SK-N-SH (cell line): Measurements from ENCODE around the gene BIN2. TPM values are rescaled to one million over a fixed set of nuclear protein-coding genes. Genes with fewer than 3 reads are reported as not detected.
"Not testable (repeated sequence)": the region's sequence is repeated elsewhere in the genome, so short reads cannot be mapped to it uniquely, and the experiment has no call there.

Source experiments
- CTCF ChIA-PET: fragments of 300-600, 350-600 bp; formaldehyde crosslinking; extraction: SDS; loops from one replicate; lab custom pipeline; 2021; lab: Yijun Ruan, JAX
- POLR2A ChIA-PET: fragments of 350-600 bp; sonication (Branson Sonifier 250); formaldehyde crosslinking; extraction: SDS; loops from one replicate; lab custom pipeline; 2020; ENCODE audit warnings: antibody characterized with exemption, inconsistent platforms; lab: Yijun Ruan, JAX
- DNase-seq: peaks from one replicate; pipeline ENCODE4 v3.0.0; 2012
- H2AFZ ChIP-seq: fragments of 200-600 bp; sonication (generic); 2 replicates; pipeline ENCODE4 v1.8.1; 2016; ENCODE audit warnings: antibody characterized with exemption, mild to moderate bottlenecking, low read depth
- H3F3A ChIP-seq: fragments of 200-600 bp; sonication (generic); replicated peaks from 2 replicates; pipeline ENCODE3; 2016; ENCODE audit warnings: antibody characterized with exemption, mild to moderate bottlenecking; ENCODE audit not compliant: insufficient read depth
- H3K27ac ChIP-seq, 2 experiments: fragments of 200-500 bp in 1 of 2; fragments of 200-600 bp in 1 of 2; sonication (Bioruptor generic) in 1 of 2; sonication (generic), shearing (Covaris generic) in 1 of 2; 2 replicates each; pipeline versions ENCODE4 v1.5.1 to v1.6.1; 2014 to 2016; ENCODE audit warnings: low read depth in 2 of 2, inconsistent platforms in 1 of 2, low read length in 1 of 2, mild to moderate bottlenecking in 1 of 2, mixed read lengths in 1 of 2
- H3K27me3 ChIP-seq: fragments of 200-600 bp; sonication (generic), shearing (Covaris generic); 2 replicates; pipeline ENCODE4 v1.6.1; 2016; ENCODE audit warnings: mixed run types; ENCODE audit not compliant: insufficient read depth
- H3K36me3 ChIP-seq, 2 experiments: fragments of 200-500 bp in 1 of 2; fragments of 200-600 bp in 1 of 2; sonication (Bioruptor generic) in 1 of 2; sonication (generic) in 1 of 2; replicated peaks in 1 of 2; 2 replicates each; pipeline versions ENCODE3 to v1.5.1; 2014 to 2016; ENCODE audit warnings: low read length in 1 of 2, mild to moderate bottlenecking in 1 of 2; ENCODE audit not compliant: insufficient read depth in 2 of 2, control insufficient read depth in 1 of 2
- H3K4me1 ChIP-seq, 2 experiments: fragments of 200-500 bp in 1 of 2; fragments of 200-600 bp in 1 of 2; sonication (Bioruptor generic) in 1 of 2; sonication (generic), shearing (Covaris generic) in 1 of 2; 2 replicates each; pipeline versions ENCODE4 v1.5.1 to v1.6.1; 2014 to 2016; ENCODE audit warnings: low read depth in 1 of 2, low read length in 1 of 2, mixed run types in 1 of 2; ENCODE audit not compliant: insufficient read depth in 2 of 2, control insufficient read depth in 1 of 2
- H3K4me2 ChIP-seq: fragments of 200-600 bp; sonication (generic), shearing (Covaris generic); 2 replicates; pipeline ENCODE4 v1.6.1; 2017; ENCODE audit warnings: mixed run types
- H3K4me3 ChIP-seq, 2 experiments: fragments of 200-500 bp in 1 of 2; fragments of 200-600 bp in 1 of 2; sonication (Bioruptor generic) in 1 of 2; sonication (generic), shearing (Covaris generic) in 1 of 2; 2 replicates each; pipeline versions ENCODE4 v1.5.1 to v1.8.1; 2014 to 2016; ENCODE audit warnings: low read depth in 2 of 2, inconsistent platforms in 1 of 2, low read length in 1 of 2, mild to moderate bottlenecking in 1 of 2, mixed read lengths in 1 of 2, moderate library complexity in 1 of 2
- H3K79me2 ChIP-seq: fragments of 200-600 bp; sonication (generic); 2 replicates; pipeline ENCODE4 v1.8.1; 2017; ENCODE audit warnings: mild to moderate bottlenecking; ENCODE audit not compliant: insufficient read depth
- H3K9ac ChIP-seq: fragments of 200-600 bp; sonication (generic); 2 replicates; pipeline ENCODE4 v1.6.1; 2017; ENCODE audit warnings: mixed run types
- H3K9me2 ChIP-seq: fragments of 200-600 bp; sonication (generic); 2 replicates; pipeline ENCODE4 v1.6.1; 2017; ENCODE audit warnings: mixed run types
- H3K9me3 ChIP-seq: fragments of 200-600 bp; sonication (generic); 2 replicates; pipeline ENCODE4 v1.6.1; 2017; ENCODE audit warnings: mixed run types, mild to moderate bottlenecking, moderate library complexity
- H4K20me1 ChIP-seq: fragments of 200-600 bp; sonication (generic); 2 replicates; pipeline ENCODE4 v1.6.1; 2017; ENCODE audit warnings: mild to moderate bottlenecking, mixed run types; ENCODE audit not compliant: insufficient read depth
- CTCF ChIP-seq: fragments of 200-600 bp; sonication (generic); IDR thresholded peaks from 2 replicates; pipeline ENCODE4 v1.6.1; 2017; ENCODE audit warnings: antibody characterized with exemption, mild to moderate bottlenecking, moderate library complexity
- EP300 ChIP-seq, 2 experiments: IDR thresholded peaks; 2 replicates each; pipeline versions ENCODE4 v1.4.0 to v1.6.1; 2012; ENCODE audit warnings: borderline replicate concordance in 1 of 2, low read depth in 1 of 2, low read length in 1 of 2
- FOSL2 ChIP-seq: IDR thresholded peaks from 2 replicates; pipeline ENCODE4 v1.4.0; 2012; ENCODE audit warnings: low read depth, mild to moderate bottlenecking, moderate library complexity, borderline replicate concordance
- JUND ChIP-seq: IDR thresholded peaks from 2 replicates; pipeline ENCODE4 v1.4.0; 2012
- MAX ChIP-seq: IDR thresholded peaks from 2 replicates; pipeline ENCODE4 v1.4.0; 2012; ENCODE audit warnings: low read depth
- MEF2A ChIP-seq: IDR thresholded peaks from 2 replicates; pipeline ENCODE4 v1.4.0; 2012; ENCODE audit warnings: low read depth, borderline replicate concordance
- MXI1 ChIP-seq: IDR thresholded peaks from 2 replicates; pipeline ENCODE4 v1.6.1; 2012; ENCODE audit warnings: mild to moderate bottlenecking, low read depth, low read length, improper control_type of control experiment
- NFIC ChIP-seq: IDR thresholded peaks from 2 replicates; pipeline ENCODE4 v1.4.0; 2012; ENCODE audit warnings: borderline replicate concordance
- POLR2AphosphoS5 ChIP-seq: IDR thresholded peaks from 2 replicates; pipeline ENCODE4 v1.6.1; 2012; ENCODE audit warnings: low read depth, low read length
- RCOR1 ChIP-seq: fragments of 150-350 bp; IDR thresholded peaks from 2 replicates; pipeline ENCODE4 v1.6.1; 2017; ENCODE audit warnings: antibody characterized with exemption, low read length
- RFX5 ChIP-seq: IDR thresholded peaks from 2 replicates; pipeline ENCODE4 v1.6.1; 2012; ENCODE audit warnings: mild to moderate bottlenecking, improper control_type of control experiment, low read length
- SIN3A ChIP-seq: IDR thresholded peaks from 2 replicates; pipeline ENCODE4 v1.6.1; 2012; ENCODE audit warnings: low read depth, mild to moderate bottlenecking, low read length, moderate library complexity, borderline replicate concordance
- SMC3 ChIP-seq: IDR thresholded peaks from 2 replicates; pipeline ENCODE4 v1.6.1; 2012; ENCODE audit warnings: low read depth, low read length, improper control_type of control experiment
- TAF1 ChIP-seq: IDR thresholded peaks from 2 replicates; pipeline ENCODE4 v1.6.1; 2012; ENCODE audit warnings: low read depth, mild to moderate bottlenecking, low read length, moderate library complexity, borderline replicate concordance
- ZBTB33 ChIP-seq: IDR thresholded peaks from 2 replicates; pipeline ENCODE4 v1.4.0; 2012; ENCODE audit warnings: low read depth, borderline replicate concordance
- WGBS: methylation state at CpG from one replicate; pipeline ENCODE4 v1.1.6; 2017; ENCODE audit warnings: low lambda C conversion rate; 5-methylcytosine and 5-hydroxymethylcytosine counted together
- polyA plus RNA-seq, 3 experiments: library from polyadenylated mRNA; depleted of rRNA; stranded (reverse); fragments of >200 nt; gene quantifications; 2 replicates each; pipeline ENCODE4 v1.2.3, GENCODE V29; 2012

Gene BIN2
- polyA plus RNA-seq, 1 of the 3 experiments (the other 2 are of a cell fraction), result not detected

- 76% methylated on average over 3 of the region's 3 CpGs for WGBS
Observed at GRCh38 chr12:51318846-51319599, 5.0 kb downstream of the BIN2 start.

GRCh38 chr12:51318057-51318806, 5.7 kb downstream of the BIN2 start:
- H3K9me2 ChIP-seq, H3K9ac ChIP-seq, H3K4me2 ChIP-seq, H3K4me1 ChIP-seq, H4K20me1 ChIP-seq, H3K9me3 ChIP-seq, H3K4me3 ChIP-seq, DNase-seq, H3F3A ChIP-seq, H3K79me2 ChIP-seq, H3K36me3 ChIP-seq, H2AFZ ChIP-seq, H3K27me3 ChIP-seq, H3K27ac ChIP-seq: not testable (repeated sequence)
- POLR2A ChIA-PET, result interaction anchor here (0.6 kb wide), 1 partner anchor 15 kb away, joined by 4 read pairs; no protein-coding TSS in a partner anchor
- 91% methylated on average over 8 of the region's 8 CpGs for WGBS
- CTCF ChIA-PET, result interaction anchor here (0.8 kb wide), 1 partner anchor 100 kb away, joined by 3 read pairs; the partner anchor contains the start of gene POU6F1

More at GRCh38 chr12:51318846-51319599, 5.0 kb downstream of the BIN2 start:
- Histone ChIP-seq H3K9me2 (no peaks in the 10 kb centered on the region), H3K9ac (no peak overlapping the region), H2AFZ (no peak overlapping the region), H3K36me3 (no peaks in the 10 kb centered on the region), H3K79me2 (no peaks in the 10 kb centered on the region), H3F3A (no peaks in the 10 kb centered on the region), H3K9me3 (no peaks in the 10 kb centered on the region), H3K27ac (no peak overlapping the region), H3K4me3 (no peak overlapping the region), H3K27me3 (no peaks in the 10 kb centered on the region), H3K4me1 (peaks cover 0 to 2% of the 10 kb centered on the region in 2 experiments; a peak in 1 of 4 replicates), H4K20me1 (no peaks in the 10 kb centered on the region), H3K4me2 (no peak overlapping the region)
- DNase-seq, result no peak
- TF ChIP-seq MAX (no peak), SIN3A (no peak), ZBTB33 (no peak)
- ChIA-PET CTCF (interaction anchor here (0.8 to 0.9 kb wide), 2 partner anchors 28 to 101 kb away, joined by 3 read pairs; partner anchors contain the start of gene POU6F1), POLR2A (no interaction called here)

- peaks cover 11% of the 10 kb centered on the region for H3F3A ChIP-seq
- 0 out of 4 replicates have a peak, but pooled peaks cover 0 to 8% of the 10 kb centered on the region in 2 experiments for H3K4me1 ChIP-seq
- H3K4me2 ChIP-seq, result no peak overlapping the region
- H3K79me2 ChIP-seq, result no peaks in the 10 kb centered on the region
- no peak overlapping the region for H3K4me3 ChIP-seq
- H3K27ac ChIP-seq, result no peak overlapping the region
- no peak for DNase-seq
- H3K27me3 ChIP-seq, result no peaks in the 10 kb centered on the region
- H3K9me2 ChIP-seq, result no peaks in the 10 kb centered on the region
- H2AFZ ChIP-seq, result no peak overlapping the region
- H3K9ac ChIP-seq, result no peak overlapping the region
- no peaks in the 10 kb centered on the region for H3K36me3 ChIP-seq
- ChIA-PET POLR2A (no interaction called here), CTCF (no interaction called here)
- H3K9me3 ChIP-seq, result no peaks in the 10 kb centered on the region
- WGBS, result 33% methylated on average over 1 of the region's 1 CpG
- H4K20me1 ChIP-seq, result no peaks in the 10 kb centered on the region
- TF ChIP-seq SMC3 (no peak), CTCF (no peak), EP300 (IDR thresholded peaks at IDR 0.05; ENCODE audit: borderline replicate concordance in 1 of 2, low read depth in 1 of 2, low read length in 1 of 2) (no peak), RCOR1 (no peak), SIN3A (no peak), FOSL2 (no peak), MEF2A (no peak), POLR2AphosphoS5 (no peak), JUND (no peak), MXI1 (no peak), NFIC (no peak), TAF1 (no peak), RFX5 (no peak)
Observed at GRCh38 chr12:51311389-51311788, 12.6 kb downstream of the BIN2 start.
